Right lobe of liver (tissue), 6 donors: Measurements from ENCODE around the gene HTR3B. TPM values are rescaled to one million over a fixed set of nuclear protein-coding genes. Genes with fewer than 3 reads are reported as not detected.

ENCODE experiments used
- ATAC-seq, 4 donors: fragments of 200-7000 bp; cut with Tn5 transposase; one replicate each; pipeline ENCODE4 v1.9.1; 2020; ENCODE audit warnings: mild to moderate bottlenecking in 4 of 4, moderate library complexity in 4 of 4
- DNase-seq, 3 donors: peaks; one replicate each; pipeline ENCODE4 v3.0.0-alpha.2; 2020
- H3K27ac ChIP-seq, 3 donors: fragments of 200-600 bp; one replicate each; pipeline ENCODE4 v1.8.0; 2022
- H3K27me3 ChIP-seq, 2 donors: fragments of 200-600 bp; one replicate each; pipeline ENCODE4 v1.8.0; 2022
- H3K36me3 ChIP-seq, 4 donors: fragments of 200-600 bp; sonication (generic) in 1 of 4; one replicate each; pipeline versions ENCODE4 v1.5.1 to v1.8.0; 2017 to 2022; ENCODE audit warnings: control low read depth in 1 of 4
- H3K4me1 ChIP-seq, 4 donors: fragments of 200-600 bp; sonication (generic) in 1 of 4; one replicate each; pipeline versions ENCODE4 v1.5.1 to v1.8.0; 2017 to 2022; ENCODE audit warnings: control low read depth in 1 of 4
- H3K4me3 ChIP-seq, 3 donors: fragments of 200-600 bp; one replicate each; pipeline ENCODE4 v1.8.0; 2022
- H3K9me3 ChIP-seq, 4 donors: fragments of 200-600 bp; sonication (generic) in 1 of 4; one replicate each; pipeline versions ENCODE4 v1.5.1 to v1.8.0; 2017 to 2022; ENCODE audit warnings: control low read depth in 1 of 4
- CTCF ChIP-seq, 4 donors: fragments of 200-600 bp in 3 of 4; fragments of 450-650 bp in 1 of 4; IDR thresholded peaks; one replicate each; pipeline versions ENCODE4 v1.5.1 to v1.8.0; 2016 to 2022; ENCODE audit warnings: antibody characterized with exemption in 4 of 4, mild to moderate bottlenecking in 2 of 4
- POLR2A ChIP-seq: fragments of 450-650 bp; IDR thresholded peaks from one replicate; pipeline ENCODE4 v1.6.1; 2017; ENCODE audit warnings: antibody characterized with exemption, mild to moderate bottlenecking
- WGBS: methylation state at CpG from one replicate; pipeline ENCODE4 v1.1.6; 2018; ENCODE audit warnings: low coverage, low lambda C conversion rate; ENCODE audit not compliant: insufficient coverage; ENCODE audit errors: missing lambda C conversion rate; 5-methylcytosine and 5-hydroxymethylcytosine counted together
- intact Hi-C, 2 donors: fragments of 100-400 bp; cut with DNase I; formaldehyde crosslinking; loops; one replicate each; pipeline versions ENCODE4 v1.11.2 to v1.14.1; 2022
- total RNA-seq, 6 experiments: library from RNA; depleted of rRNA in 2 of 6; stranded (reverse); fragments of >200 nt in 2 of 6; fragmentation: NEBNext Ultra II Directional in 3 of 6; extraction: Animal tissue kit (Norgen Biotek cat#: 25700) in 3 of 6; gene quantifications; one replicate each; pipeline versions ENCODE4 v1.1.0 to v1.2.4, GENCODE V29; 2016 to 2023
- donor health status: DM: no; HTN: yes; CAD: no.
- donor health status: DM: no; HTN: no; CAD: no.
- donor health status: DM: no; HTN: no; CAD: no.
- donor health status: DM: no; HTN: yes; CAD: no.
- donor health status: DM: no; HTN: yes; CAD: no.

HTR3B gene
- total RNA-seq, 6 experiments from 2014 or later: not detected

- Histone ChIP-seq H3K27me3 (no peaks in the 10 kb centered on the region), H3K9me3 (no peaks in the 10 kb centered on the region), H3K4me1 (no peaks in the 10 kb centered on the region), H3K36me3 (no peaks in the 10 kb centered on the region), H3K27ac (no peak overlapping the region), H3K4me3 (no peak overlapping the region)
- intact Hi-C loops: no loop called here
- DNase-seq: no peak
- WGBS: 60% methylated on average over 4 of the region's 6 CpGs
- ATAC-seq: no peak
- no peak for TF ChIP-seq POLR2A
These were observed 76.2 kb downstream of the HTR3B start for GRCh38 chr11:113980785-113981184.

- Histone ChIP-seq H3K27me3 (no peaks in the 10 kb centered on the region), H3K9me3 (no peaks in the 10 kb centered on the region), H3K36me3 (no peaks in the 10 kb centered on the region), H3K4me1 (no peaks in the 10 kb centered on the region), H3K4me3 (no peak overlapping the region), H3K27ac (no peak overlapping the region)
- DNase-seq (no peak), ATAC-seq (no peak)
- intact Hi-C loops: no loop called here
- TF ChIP-seq POLR2A (no peak), CTCF (IDR thresholded peaks at IDR 0.05) (no peak)
These were observed 77.7 kb downstream of the HTR3B start for GRCh38 chr11:113982306-113982705.

DNA sequence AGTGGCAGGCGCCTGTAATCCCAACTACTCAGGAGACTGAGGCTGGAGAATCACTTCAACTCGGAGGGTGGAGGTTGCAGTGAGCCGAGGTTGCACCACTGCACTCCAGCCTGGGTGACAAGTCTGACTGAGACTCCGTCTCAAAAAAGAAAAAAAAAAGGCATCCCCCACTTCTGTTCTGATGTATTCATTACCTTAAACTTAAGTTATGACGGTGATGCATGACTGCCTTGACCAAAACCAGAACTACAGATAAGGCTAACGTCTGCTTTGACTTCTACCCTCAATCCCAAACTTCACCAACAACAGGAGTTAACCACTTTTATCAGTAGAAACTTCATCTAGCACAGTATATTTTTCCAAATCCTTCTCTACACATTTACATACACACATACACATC, 80.2 kb downstream of the HTR3B start:
- TF ChIP-seq CTCF (IDR thresholded peaks at IDR 0.05) (no peak), POLR2A (no peak)
- H3K27ac ChIP-seq: no peak overlapping the region
- H3K36me3 ChIP-seq: no peaks in the 10 kb centered on the region
- 42% methylated on average over 2 of the region's 6 CpGs for WGBS
- no peaks in the 10 kb centered on the region for H3K4me1 ChIP-seq
- no peaks in the 10 kb centered on the region for H3K27me3 ChIP-seq
- H3K4me3 ChIP-seq: no peak overlapping the region
- no peak for DNase-seq
- intact Hi-C loops: no loop called here
- no peaks in the 10 kb centered on the region for H3K9me3 ChIP-seq
- no peak for ATAC-seq

GRCh38 chr11:113985906-113986305, 81.3 kb downstream of the HTR3B start:
- no peak for TF ChIP-seq CTCF (IDR thresholded peaks at IDR 0.05)
- no peak for TF ChIP-seq POLR2A
- Histone ChIP-seq H3K4me1 (peaks cover 0 to 4% (median 0%) of the 10 kb centered on the region in 4 donors), H3K4me3 (no peak overlapping the region), H3K27ac (no peak overlapping the region), H3K9me3 (no peaks in the 10 kb centered on the region), H3K27me3 (no peaks in the 10 kb centered on the region), H3K36me3 (no peaks in the 10 kb centered on the region)
- WGBS: 53% methylated on average over 3 of the region's 4 CpGs
- DNase-seq (no peak), ATAC-seq (no peak)
- intact Hi-C loops: no loop called here

DNA sequence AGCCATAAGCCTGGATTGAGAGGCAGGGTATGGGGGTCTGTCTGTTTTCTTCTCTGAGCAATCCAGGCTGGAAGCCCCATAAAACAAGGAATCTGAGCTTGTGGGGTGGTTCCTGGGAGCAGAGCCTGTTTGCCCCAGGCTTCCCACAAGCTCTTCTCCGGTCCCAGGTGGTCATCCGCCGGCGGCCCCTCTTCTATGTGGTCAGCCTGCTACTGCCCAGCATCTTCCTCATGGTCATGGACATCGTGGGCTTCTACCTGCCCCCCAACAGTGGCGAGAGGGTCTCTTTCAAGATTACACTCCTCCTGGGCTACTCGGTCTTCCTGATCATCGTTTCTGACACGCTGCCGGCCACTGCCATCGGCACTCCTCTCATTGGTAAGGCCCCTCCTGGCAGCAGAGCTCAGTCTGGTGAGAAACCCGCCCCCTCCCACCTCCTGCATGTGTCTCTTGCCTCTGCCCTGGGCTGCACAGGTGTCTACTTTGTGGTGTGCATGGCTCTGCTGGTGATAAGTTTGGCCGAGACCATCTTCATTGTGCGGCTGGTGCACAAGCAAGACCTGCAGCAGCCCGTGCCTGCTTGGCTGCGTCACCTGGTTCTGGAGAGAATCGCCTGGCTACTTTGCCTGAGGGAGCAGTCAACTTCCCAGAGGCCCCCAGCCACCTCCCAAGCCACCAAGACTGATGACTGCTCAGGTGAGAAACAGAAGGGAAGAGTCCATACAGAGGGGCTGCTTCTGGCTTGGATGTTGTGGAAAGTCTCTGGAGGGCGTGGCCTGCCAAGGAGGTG, 82.0 kb downstream of the HTR3B start:
- intact Hi-C loops: no loop called here
- H3K9me3 ChIP-seq: no peaks in the 10 kb centered on the region
- H3K4me3 ChIP-seq: no peak overlapping the region
- ATAC-seq (no peak), DNase-seq (no peak)
- no peak for TF ChIP-seq CTCF (IDR thresholded peaks at IDR 0.05)
- no peak for TF ChIP-seq POLR2A
- H3K27me3 ChIP-seq: no peaks in the 10 kb centered on the region
- H3K4me1 ChIP-seq: peaks cover 0 to 4% (median 0%) of the 10 kb centered on the region in 4 donors
- no peak overlapping the region for H3K27ac ChIP-seq
- whole genome bisulfite sequencing: 0% methylated on average over 2 of the region's 18 CpGs
- H3K36me3 ChIP-seq: no peaks in the 10 kb centered on the region
